Panc1 (cell line): Measurements from ENCODE around the gene PCK2.

ENCODE experiments used
- POLR2AphosphoS5 ChIP-seq: IDR thresholded peaks from 2 replicates; pipeline ENCODE4 v1.6.1; 2012; ENCODE audit warnings: mild to moderate bottlenecking, low read depth, low read length, moderate library complexity
- TF ChIP-seq, protein P1 (sequence below): fragments of 450-650 bp; IDR thresholded peaks from 2 replicates; pipeline ENCODE4 v1.5.1; 2017; ENCODE audit warnings: mild to moderate bottlenecking

DNA sequence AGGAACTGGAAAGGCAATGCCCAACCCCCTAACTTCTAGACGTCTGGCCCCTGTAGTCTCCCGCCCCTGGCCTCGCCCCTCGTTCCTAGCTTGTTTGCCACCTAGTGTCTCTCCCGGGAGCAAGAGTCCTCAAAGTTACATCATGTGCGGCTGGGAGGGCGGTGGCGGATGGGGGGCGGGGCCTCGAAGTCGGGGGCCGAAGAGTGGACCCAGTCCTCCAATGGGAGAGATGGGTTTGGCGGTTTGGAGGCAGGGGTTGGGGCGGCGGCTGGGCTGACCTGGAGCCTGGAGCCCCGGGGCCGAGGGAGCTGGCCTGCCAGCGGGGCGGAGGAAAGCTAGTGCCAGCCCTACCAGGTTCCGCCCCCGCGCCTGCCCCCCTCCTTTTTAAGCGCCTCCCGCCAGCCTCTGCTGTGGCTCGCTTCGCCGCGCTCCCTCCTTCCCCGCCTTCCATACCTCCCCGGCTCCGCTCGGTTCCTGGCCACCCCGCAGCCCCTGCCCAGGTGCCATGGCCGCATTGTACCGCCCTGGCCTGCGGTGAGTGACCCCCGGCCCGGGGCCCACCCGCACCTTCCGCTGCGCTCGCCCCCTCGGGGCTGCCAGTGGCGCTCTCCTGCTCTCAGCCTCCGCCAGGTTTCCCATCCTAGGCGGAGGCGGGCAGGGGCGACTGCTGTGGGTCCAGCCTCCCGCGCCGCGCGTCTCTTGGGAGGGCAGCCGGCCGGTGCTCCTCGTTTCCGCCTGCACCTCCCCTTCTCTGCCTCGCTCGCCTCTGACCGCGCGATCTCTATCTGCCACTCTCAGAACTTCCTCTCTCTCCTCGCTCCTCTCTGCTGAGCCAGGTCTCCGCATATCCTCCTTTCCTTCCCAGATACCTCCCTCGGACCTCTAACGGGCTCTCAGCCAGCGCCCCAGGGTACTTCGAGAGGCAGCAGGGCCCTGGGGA lies at the start of gene PCK2:
- TF ChIP-seq, protein P1, sequence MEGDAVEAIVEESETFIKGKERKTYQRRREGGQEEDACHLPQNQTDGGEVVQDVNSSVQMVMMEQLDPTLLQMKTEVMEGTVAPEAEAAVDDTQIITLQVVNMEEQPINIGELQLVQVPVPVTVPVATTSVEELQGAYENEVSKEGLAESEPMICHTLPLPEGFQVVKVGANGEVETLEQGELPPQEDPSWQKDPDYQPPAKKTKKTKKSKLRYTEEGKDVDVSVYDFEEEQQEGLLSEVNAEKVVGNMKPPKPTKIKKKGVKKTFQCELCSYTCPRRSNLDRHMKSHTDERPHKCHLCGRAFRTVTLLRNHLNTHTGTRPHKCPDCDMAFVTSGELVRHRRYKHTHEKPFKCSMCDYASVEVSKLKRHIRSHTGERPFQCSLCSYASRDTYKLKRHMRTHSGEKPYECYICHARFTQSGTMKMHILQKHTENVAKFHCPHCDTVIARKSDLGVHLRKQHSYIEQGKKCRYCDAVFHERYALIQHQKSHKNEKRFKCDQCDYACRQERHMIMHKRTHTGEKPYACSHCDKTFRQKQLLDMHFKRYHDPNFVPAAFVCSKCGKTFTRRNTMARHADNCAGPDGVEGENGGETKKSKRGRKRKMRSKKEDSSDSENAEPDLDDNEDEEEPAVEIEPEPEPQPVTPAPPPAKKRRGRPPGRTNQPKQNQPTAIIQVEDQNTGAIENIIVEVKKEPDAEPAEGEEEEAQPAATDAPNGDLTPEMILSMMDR: no peak
- peak; percentile 67 for TF ChIP-seq POLR2AphosphoS5
